Stimulated activated CD8-positive, alpha-beta memory T cell treated with anti-CD3 and anti-CD28 coated beads, Interleukin-15, amount 100 ng/mL, for 4 hours (primary cell): ENCODE data around the gene KIFBP.
"Not testable (repeated sequence)": the region's sequence is repeated elsewhere in the genome, so short reads cannot be mapped to it uniquely, and the experiment has no call there.

Experiments
- DNase-seq, 2 donors: peaks; one replicate each; pipeline ENCODE4 v3.0.0-alpha.2; 2020; ENCODE audit warnings: low read depth in 2 of 2

KIFBP gene

DNA sequence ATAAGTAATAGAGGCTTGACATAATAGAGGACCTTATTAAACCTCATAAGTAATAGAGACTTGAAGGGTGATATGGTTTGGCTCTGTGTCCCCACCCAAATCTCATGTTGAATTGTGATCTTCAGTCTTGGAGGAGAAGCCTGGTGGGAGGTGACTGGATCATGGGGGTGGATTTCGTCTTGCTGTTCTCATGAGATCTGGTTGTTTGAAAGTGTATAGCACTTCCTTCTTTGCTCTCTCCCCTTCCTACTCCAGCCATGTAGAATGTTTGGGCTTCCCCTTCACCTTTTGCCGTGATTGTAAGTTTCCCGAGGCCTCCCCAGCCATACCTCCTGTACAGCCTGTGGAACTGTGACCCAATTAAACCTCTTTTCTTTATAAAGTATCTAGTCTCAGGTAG is 8.6 kb downstream of the KIFBP start:
- DNase-seq = no peak

DNA sequence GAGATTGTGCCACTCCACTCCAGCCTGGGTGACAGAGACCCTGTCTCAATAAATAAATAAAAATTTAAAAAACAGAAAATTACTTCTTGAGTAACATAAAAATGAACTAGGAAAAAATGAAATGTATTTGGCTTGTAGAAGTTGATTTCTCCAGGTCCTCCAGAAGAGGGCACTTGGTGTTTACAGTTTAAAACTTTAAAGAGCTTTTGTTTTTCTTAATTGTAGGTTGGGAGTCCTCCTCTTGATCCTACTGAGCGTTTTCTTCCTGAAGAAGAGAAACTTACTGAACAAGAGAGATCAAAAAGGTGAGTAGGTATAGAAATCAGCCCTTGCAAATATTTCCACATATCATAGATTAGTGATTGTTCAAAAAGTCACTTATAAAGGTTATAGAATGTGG is 16.2 kb downstream of the KIFBP start:
- no peak for DNase-seq

DNA sequence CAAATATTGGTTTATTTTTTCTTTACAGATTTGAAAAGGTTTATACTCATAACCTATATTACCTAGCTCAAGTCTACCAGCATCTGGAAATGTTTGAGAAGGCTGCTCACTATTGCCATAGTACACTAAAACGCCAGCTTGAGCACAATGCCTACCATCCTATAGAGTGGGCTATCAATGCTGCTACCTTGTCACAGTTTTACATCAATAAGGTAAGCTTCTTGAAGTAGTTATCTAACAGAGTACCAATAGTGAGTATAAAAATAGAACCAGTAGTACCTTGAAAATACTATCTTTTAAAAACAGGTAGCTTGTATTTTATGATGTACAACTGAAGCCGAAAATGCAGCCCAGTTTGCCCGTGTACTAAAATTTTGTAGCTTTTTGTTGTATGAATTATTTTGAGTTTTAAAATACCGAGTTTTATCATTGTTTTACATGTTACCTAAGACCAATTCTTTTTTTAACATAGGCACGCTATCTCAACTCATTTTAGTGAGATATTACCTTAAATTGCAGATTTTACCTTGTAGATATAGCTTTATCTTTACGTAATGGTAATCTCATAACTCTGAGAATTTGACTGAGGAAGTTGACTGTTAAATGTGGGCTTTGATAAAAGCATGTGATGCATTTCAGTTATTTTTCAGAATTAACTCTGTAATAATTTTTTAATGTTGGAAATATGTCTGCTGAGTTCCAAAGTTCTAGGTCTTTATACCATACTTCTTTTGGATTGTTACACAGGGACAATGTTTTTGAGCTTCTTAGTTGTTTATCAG is 17.3 kb downstream of the KIFBP start:
- no peak for DNase-seq

DNA sequence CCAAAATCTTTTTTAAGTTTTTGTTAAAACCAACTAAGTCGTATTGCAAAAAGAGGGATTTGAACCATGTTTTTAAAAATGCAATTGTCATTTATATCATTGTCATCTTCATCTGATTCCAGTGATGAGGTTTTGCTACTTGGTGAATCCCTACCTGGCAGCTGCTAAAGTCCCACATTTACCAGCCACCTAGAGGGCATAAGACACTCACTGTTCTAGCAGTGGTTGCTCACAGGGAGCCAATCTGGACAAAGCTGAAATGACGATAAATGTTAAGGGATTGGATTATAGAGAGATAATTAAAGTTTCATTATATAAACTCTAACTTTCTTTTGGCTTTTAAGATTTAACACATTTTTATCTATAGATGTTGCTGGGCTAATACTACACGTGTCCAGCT is 18.7 kb downstream of the KIFBP start:
- no peak for DNase-seq

DNA sequence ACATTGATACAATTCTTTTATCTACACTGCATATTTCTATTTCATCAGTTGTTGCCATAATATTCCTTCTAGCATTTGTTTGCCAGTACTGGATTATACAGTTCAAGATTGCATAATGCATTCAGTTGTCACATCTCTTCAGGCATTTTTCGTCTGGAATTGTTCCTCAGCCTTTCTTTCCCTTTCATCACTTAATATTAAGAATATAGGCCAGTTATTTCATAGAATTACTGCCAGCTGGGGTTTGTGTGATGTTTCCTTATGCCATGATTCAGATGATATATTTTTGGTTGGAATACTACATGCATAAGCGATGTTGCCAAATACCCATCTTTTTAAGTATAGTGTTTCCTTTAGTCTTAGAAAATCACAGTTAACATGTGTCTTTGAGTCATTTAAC is 20.8 kb downstream of the KIFBP start:
- DNase-seq = no peak

DNA sequence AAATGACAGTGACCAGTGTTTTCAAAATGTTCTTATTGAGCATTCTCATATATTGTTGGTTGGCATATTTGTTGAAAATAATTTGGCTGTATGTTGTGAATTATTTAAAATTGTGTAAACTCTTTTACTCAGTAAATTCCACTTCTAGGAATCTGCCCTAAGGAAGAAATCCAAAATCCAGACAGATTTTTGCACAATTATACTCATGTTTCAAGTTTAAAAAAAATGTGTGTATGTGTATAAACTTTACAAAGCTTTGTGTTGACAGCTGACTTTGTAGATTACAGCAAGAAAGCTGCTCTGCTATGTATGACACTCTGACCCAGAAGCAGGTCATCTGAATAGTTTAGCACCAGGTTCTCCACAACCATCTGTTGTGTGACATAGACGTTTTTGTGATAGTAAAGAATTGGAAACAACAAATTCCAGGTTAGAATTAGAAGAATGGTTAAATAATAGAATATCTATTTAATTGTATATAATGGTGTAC is 21.6 kb downstream of the KIFBP start:
- DNase-seq = no peak

DNA sequence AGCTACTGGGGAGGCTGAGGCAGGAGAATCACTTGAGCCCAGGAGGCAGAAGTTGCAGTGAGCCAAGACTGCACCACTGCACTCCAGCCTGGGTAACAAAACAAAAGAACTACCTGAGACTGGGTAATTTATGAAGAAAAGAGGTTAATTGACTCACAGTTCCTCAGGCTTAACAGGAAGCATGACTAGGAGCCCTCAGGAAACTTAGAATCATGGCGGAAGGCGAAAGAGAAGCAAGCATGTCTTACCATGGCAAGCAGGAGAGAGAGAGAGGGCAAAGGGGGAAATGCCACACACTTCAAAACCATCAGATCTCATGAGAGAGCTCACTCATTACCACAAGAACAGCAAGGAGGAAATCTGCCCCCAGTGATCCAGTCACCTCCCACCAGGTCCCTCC is 24.2 kb downstream of the KIFBP start:
- DNase-seq = not testable (repeated sequence)

DNA sequence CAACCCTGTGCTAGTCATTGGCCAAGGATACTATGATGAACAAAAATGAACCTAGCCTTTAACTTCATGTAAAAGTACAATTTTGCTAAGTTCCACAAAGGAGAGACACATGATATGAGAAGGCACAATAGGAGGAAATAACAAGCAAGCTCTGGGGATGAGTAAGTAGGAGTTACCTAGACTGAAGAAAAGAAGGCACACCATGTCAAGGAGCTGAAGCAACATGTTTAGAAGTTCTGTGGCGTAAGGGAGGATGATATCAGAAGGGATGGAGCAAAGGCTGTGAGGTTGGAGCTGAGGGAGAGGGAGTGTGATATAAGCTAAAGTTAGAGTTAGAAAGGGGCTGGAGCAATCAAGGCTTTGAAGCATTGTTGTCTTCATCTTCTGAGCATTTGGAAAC is 25.6 kb downstream of the KIFBP start:
- no peak for DNase-seq

DNA sequence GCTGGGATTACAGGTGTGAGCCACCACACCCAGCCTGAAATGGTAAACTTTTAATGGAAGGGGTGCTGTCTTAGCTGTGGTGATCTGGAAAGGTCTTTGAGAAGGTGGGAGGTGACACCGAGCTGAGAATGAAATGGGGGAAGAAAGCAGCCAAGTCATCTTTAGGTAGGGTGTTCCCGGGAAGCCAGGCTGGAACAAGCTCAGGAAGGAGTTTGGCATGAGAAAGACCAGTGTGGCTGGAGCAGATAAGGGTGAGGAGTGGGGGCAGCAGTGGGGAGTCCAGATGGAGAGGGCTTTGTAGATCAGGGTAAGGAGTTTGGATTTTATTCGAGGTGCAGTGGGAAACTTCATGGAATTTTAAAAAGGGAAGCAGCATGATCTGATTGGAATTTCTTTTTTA is 30.0 kb downstream of the KIFBP start:
- DNase-seq = no peak

DNA sequence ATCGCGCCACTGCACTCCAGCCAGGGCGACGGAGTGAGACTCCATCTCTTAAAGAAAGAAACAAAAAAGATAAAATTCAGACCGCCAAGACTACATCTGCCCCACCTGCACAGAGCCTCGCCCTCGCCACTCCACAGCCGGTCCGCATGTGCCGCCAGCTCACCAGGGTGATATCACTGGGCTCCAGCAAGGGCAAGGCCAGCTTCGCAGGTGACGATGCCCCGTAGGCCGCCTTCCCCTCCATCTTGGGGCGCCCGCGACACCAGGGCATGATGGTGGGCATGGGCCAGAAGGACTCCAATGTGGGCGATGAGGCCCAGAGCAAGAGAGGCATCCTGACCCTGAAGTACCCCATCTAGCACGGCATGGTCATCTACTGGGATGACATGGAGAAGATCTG is 34.0 kb downstream of the KIFBP start:
- DNase-seq = no peak

DNA sequence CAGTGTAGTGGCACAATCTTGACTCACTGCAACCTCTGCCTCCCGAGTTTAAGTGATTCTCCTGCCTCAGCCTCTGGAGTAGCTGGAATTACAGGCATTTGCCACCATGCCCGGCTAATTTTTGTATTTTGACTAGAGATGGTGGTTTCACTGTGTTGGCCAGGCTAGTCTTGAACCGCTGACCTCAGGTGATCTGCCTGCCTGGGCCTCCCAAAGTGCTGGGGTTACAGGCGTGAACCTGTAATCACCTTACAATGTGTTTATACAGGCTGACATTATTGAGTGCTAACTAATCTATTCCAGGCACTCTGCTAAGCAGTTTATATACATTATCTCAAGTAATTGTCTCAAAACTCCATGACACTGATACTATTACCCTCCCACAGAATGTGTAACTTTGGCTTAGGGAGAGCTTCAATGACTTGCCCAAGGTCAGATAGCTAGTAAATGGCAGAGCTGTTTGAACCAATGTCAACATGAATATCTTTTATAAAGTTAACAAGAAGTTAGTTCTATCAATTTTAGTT is 36.8 kb downstream of the KIFBP start:
- DNase-seq = no peak

DNA sequence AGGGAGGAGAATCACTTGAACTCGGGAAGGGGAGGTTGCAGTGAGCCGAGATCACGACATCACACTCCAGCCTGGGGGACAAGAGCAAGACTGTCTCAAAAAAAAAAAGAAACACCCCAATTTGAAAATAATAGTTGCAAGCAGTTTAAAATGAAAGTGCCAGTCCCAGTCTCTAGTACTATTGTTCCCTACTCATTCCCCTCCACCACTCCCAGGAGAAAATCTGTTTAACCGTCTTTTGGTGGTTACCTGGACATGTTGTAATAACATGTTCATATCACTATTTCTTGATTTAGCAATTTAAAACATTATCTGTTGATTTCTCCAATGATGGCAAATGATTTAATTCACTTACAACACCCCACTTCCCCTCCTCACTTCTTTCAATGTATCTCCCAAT is 44.7 kb downstream of the KIFBP start:
- DNase-seq = no peak

DNA sequence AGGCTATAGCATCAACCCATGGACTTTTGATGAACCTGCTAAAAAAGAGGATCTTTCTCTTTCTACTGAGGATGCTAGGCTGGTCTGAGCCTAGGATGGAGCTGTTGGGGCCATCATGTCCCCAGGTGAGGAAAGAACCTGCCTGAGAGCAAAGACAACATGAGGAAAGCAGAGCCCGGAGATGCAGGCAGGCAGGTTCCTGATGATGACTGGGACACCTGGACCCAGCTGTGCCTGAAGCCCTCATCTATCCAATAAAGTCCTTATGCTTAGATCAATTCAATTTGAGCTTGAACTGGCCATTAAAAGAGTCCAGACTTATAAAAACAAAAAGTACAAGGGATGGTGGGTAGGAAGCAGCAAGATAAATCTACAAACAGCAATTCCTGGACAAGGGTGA is 48.9 kb downstream of the KIFBP start:
- DNase-seq = no peak

DNA sequence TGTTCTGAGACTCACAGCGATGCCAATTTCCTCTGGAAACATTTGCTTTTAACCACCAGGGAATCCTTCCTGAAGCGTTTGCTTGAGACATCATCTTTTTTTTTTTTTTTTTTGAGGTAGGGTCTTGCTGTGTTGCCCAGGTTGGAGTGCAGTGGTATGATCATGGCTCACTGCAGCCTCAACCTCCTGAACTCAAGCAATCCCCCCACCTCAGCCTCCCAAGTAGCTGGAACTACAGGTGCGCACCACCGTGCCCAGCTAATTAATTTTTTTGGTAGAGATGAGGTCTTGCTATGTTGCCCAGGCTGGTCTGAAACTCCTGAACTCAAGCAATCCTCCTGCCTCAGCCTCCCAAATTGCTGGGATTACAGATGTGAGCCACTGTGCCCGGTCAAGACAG is 52.3 kb downstream of the KIFBP start:
- DNase-seq = not testable (repeated sequence)

DNA sequence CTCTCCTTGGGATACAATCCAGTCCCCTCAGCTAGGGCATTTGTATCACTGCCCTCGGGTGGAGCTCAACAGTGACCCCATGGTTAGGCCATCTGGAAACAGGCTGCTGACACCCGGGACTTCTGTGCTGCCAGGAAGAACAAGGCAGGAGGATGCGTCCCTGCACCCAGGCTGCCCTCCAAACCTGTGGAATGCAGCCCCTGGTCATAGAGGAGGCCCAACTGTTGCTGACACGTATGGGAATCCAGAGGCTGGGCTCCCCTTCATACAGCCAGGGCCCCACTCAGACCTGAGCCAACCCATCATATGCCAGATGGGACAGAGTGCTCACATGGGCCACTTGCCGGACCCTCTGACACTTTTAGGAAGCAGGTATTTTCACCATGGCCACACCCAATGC is 53.8 kb downstream of the KIFBP start:
- DNase-seq = no peak

DNA sequence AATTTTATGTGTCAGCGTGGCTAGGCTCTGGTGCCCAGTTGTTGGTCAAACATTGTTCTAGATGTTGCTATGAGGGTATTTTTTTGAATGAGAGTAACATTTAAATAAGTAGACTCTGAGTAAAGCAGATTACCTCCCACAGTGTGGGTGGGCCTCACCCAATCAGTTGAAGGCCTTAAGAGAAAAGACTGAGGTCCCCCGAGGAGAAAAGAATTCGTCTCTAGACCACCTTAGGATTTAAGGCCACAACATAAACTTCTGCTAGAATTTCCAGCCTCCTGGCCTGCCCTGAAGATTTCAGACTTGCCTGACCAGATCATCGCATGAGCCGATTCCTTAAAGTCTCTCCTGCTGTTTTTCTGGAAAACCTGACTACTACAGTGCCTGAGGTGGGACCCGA is 54.2 kb downstream of the KIFBP start:
- DNase-seq = no peak

DNA sequence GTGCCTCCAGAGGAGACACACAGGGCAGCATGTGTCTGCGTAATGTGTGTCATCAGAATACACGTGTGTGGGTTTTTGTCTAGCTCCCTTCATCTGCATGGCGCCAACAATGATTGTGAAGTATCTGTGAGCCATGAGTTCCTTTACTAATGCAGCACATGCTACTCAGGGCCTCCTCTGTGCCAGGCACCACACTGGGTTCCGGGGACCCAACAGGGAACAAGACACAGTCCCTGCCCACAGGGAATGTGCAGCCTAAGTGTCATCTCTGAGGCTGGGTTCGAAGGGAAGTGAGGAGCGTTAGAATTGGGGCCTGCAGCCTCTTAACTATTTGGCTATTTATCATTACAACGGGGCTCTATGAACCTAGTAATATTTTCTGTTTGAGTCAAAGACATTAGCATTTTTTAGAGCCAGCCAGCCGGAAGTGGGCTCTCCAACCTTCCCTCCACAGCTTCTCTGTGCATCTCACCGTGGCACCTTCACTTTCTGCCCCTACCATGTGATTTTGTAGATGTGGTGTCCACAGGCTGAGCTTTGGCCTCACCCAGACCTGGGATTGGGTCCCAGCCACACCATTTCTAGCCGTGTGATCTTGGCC is 55.4 kb downstream of the KIFBP start:
- DNase-seq = no peak

DNA sequence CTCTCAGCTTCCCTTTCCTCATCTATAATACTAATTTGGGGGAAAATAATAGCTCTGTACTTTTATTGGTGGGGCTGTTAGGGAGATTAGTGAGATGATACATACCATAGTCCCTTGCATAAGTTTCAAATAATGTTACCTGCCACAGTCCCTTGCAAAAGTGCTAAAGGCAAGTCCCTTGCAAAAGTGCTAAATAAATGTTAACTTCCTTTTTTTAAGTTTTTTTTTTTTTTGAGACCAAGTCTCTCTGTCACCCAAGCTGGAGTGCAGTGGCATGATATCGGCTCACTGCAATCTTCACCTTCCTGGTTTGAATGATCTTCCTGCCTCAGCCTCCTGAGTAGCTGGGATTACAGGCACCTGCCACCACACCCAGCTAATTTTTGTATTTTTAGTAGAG is 55.9 kb downstream of the KIFBP start:
- DNase-seq = no peak

DNA sequence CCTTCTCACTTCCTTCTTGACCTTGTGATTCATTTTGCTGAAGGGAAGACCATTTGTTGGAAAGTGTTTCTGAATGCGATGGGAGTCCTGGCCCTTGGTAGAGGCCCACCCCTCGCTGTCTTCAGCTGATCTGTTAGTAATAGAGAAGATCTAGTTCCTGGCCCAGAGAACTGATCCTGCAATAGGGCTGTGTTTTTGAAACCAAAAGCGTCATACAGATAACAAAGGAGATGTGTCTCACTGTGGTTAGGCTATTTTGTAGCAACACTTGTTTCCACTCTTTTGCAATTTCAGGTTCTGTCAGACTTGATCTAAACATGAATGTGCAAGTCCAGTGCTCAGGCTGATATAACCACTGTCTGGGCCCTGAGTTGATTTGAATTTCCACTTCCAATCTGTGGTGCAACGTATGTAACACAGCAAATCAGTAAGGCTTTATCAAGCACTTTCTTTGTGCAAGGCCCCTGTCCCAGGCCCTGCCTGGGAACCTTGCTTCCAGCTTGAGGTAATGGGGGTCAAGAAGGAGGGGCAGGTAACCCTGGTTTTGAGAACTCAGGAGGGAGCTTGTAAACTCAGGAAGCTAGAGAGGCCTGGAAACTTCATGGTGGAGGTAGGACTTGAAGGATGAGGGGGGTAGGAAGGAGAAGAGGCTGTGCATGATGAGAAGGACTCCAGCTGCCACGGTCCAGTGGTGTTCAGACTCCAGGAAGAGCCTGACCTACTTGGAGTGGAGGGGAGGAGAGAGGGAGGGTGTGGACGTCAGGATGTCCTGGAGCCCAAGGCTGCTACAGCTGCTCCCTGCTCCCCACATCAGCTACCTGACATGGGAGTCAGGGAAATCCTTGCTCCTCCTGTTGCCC is 57.1 kb downstream of the KIFBP start:
- no peak for DNase-seq

DNA sequence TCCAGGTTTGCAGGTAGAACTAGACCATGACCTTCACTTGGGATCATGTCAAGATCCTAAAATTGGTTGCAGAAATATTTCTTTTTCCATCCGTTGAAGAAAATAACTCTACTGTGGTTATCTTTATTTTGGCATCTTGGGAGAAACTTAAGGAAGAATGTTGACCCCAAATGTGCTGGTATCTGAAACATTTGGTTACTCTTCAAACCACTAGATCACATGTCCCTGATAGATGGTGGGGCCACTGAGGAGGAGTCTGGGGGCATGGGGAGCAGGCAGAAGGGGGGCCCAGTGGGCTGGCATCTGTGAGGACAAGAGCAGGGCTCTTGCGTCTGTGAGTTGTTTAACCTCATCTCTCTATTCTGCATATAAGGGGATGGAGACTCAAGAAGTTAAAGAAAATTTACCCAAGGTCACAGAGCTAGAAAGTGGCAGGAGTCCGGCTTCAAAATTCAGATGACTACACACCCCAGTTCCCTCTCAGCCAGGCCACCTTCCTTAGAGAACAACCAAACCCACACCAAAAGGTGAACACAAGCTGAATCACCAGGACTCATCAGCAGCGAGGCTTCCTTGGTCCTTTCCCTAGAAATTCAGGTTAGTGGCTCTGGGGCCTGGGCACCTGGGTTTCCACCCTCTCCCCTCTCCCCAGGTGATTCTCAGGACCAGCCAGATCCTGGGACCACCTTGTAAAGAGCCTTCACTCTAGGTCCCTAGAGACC is 58.7 kb downstream of the KIFBP start:
- DNase-seq = no peak

DNA sequence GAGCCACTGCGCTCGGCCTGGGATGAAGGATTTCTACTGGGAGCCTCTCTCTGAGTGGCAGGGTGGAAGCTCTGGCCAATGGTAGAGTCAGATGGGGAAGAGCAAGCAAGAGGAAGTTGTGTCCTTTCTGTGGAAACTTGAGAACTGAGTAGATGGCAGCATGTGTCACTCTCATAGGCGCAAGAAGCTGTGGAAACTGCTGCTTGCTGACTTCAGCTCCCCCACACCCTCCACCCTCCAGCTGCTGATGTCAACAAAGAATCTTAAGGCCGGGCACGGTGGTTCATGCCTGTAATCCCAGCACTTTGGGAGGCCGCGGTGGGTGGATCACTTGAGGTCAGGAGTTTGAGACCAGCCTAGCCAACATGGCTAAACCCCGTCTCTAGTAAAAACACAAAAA is 59.5 kb downstream of the KIFBP start:
- DNase-seq = no peak

DNA sequence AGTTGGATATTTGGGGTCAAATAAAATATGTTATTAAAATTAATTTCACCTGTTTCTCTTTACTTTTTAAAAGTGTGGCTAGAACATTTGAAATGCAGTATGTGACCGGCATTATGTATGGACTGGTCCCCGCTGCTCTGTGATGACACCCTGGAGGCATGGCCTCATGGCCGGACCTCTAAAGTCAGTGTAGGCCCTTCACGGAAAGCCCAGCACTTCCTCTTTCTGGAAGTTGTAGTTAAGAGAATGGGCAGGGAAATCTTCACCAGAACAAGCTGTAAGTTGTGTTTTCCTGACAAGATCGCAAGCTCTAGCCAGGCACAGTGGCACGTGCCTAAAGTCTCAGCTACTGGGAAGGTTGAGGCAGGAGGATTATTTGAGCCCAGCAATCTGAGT is 61.0 kb downstream of the KIFBP start:
- DNase-seq = no peak
